Loucy (cell line): ENCODE measurements around the gene POLR1H.

Experiments used
- H2AFZ ChIP-seq: fragments of 200-600 bp; sonication (generic); 2 replicates; pipeline ENCODE4 v1.6.0; 2016; ENCODE audit warnings: antibody characterized with exemption, mild to moderate bottlenecking, low read length, moderate library complexity
- H3F3A ChIP-seq: fragments of 200-600 bp; 2 replicates; pipeline ENCODE4 v1.6.0; 2016; ENCODE audit warnings: antibody characterized with exemption, low read depth, mild to moderate bottlenecking
- H3K27me3 ChIP-seq: fragments of 200-600 bp; sonication (generic); 2 replicates; pipeline ENCODE4 v1.6.1; 2014; ENCODE audit warnings: low read length, mild to moderate bottlenecking; ENCODE audit not compliant: insufficient read depth, poor library complexity, severe bottlenecking
- H3K36me3 ChIP-seq: fragments of 200-600 bp; sonication (generic); 2 replicates; pipeline ENCODE4 v1.6.1; 2016; ENCODE audit warnings: low read length; ENCODE audit not compliant: insufficient read depth
- H3K4me1 ChIP-seq: fragments of 200-600 bp; sonication (generic); 2 replicates; pipeline ENCODE4 v1.5.1; 2014; ENCODE audit warnings: low read length, mild to moderate bottlenecking; ENCODE audit not compliant: insufficient read depth, poor library complexity, severe bottlenecking
- H3K4me2 ChIP-seq: fragments of 200-600 bp; sonication (generic); 2 replicates; pipeline ENCODE4 v1.6.0; 2014; ENCODE audit warnings: antibody characterized with exemption, low read length, low read depth, mild to moderate bottlenecking; ENCODE audit not compliant: poor library complexity, severe bottlenecking
- H3K4me3 ChIP-seq: fragments of 200-600 bp; sonication (generic); 2 replicates; pipeline ENCODE4 v1.5.1; 2014; ENCODE audit warnings: low read length, mild to moderate bottlenecking, mixed read lengths; ENCODE audit not compliant: poor library complexity, severe bottlenecking
- H3K79me2 ChIP-seq: fragments of 200-600 bp; sonication (generic); 2 replicates; pipeline ENCODE4 v1.6.1; 2014; ENCODE audit warnings: low read length; ENCODE audit not compliant: insufficient read depth
- H3K9ac ChIP-seq: fragments of 200-600 bp; sonication (generic); 2 replicates; pipeline ENCODE4 v1.6.0; 2014; ENCODE audit warnings: mild to moderate bottlenecking, low read depth, low read length, moderate library complexity; ENCODE audit not compliant: poor library complexity, severe bottlenecking
- H3K9me2 ChIP-seq: fragments of 200-600 bp; sonication (generic); replicated peaks from 2 replicates; pipeline ENCODE4 v1.6.1; 2016; ENCODE audit warnings: low read depth, low read length, mixed read lengths
- H3K9me3 ChIP-seq: fragments of 200-600 bp; sonication (generic); 2 replicates; pipeline ENCODE4 v1.6.1; 2014; ENCODE audit warnings: mild to moderate bottlenecking, antibody characterized with exemption, low read length, low read depth; ENCODE audit not compliant: insufficient read depth
- H4K20me1 ChIP-seq: fragments of 200-600 bp; sonication (generic); 2 replicates; pipeline ENCODE4 v1.6.0; 2014; ENCODE audit warnings: antibody characterized with exemption, low read length, mild to moderate bottlenecking; ENCODE audit not compliant: insufficient read depth, poor library complexity, severe bottlenecking
- CTCF ChIP-seq: fragments of 200-600 bp; sonication (generic); conservative IDR thresholded peaks from 2 replicates; pipeline ENCODE4 v1.5.1; 2014; ENCODE audit warnings: mild to moderate bottlenecking, antibody characterized with exemption, low read length
- EZH2phosphoT487 ChIP-seq: fragments of 200-600 bp; IDR thresholded peaks from 2 replicates; pipeline ENCODE4 v1.6.1; 2018; ENCODE audit warnings: antibody characterized with exemption, mild to moderate bottlenecking, moderate library complexity, borderline replicate concordance

Gene POLR1H

GRCh38 chr6:30113003-30113759 lies 52.1 kb downstream of the POLR1H start, which contains the start of gene TRIM31:
Gene TRIM31 (minus strand): TSS chr6:30113090. CDS start chr6:30112805, 285 bp downstream.
- H3K9me2 ChIP-seq, result no peaks in the 10 kb centered on the region
- no peak within 1 kb of the TSS for H3K9ac ChIP-seq
- no peak within 1 kb of the TSS for H3K4me3 ChIP-seq
- no peaks in the 10 kb centered on the region for H3K79me2 ChIP-seq
- no peaks in the 10 kb centered on the region for H3F3A ChIP-seq
- TF ChIP-seq EZH2phosphoT487 (no peak), CTCF (no peak)
- H3K4me2 ChIP-seq, result no peak within 1 kb of the TSS
- H3K9me3 ChIP-seq, result no peaks in the 10 kb centered on the region
- H3K36me3 ChIP-seq, result no peaks in the 10 kb centered on the region
- no peak within 1 kb of the TSS for H2AFZ ChIP-seq
- H3K27me3 ChIP-seq, result no peaks in the 10 kb centered on the region
- no peaks in the 10 kb centered on the region for H4K20me1 ChIP-seq
- peaks cover 15% of the 10 kb centered on the region for H3K4me1 ChIP-seq

- Histone ChIP-seq H3K4me3 (no peak overlapping the region), H3K4me2 (no peak overlapping the region)
- no peak for TF ChIP-seq EZH2phosphoT487
- no peak for TF ChIP-seq CTCF
These were observed 52.8 kb downstream of the POLR1H start for GRCh38 chr6:30113841-30114240.

More at GRCh38 chr6:30113841-30114240, 52.8 kb downstream of the POLR1H start:
- H3F3A ChIP-seq, result no peaks in the 10 kb centered on the region
- H3K9ac ChIP-seq, result no peak overlapping the region
- H3K27me3 ChIP-seq, result no peaks in the 10 kb centered on the region
- no peaks in the 10 kb centered on the region for H4K20me1 ChIP-seq
- H3K4me1 ChIP-seq, result peaks cover 10% of the 10 kb centered on the region
- H3K9me2 ChIP-seq, result no peaks in the 10 kb centered on the region
- H3K9me3 ChIP-seq, result no peaks in the 10 kb centered on the region
- H3K79me2 ChIP-seq, result no peaks in the 10 kb centered on the region
- H3K36me3 ChIP-seq, result no peaks in the 10 kb centered on the region
- H2AFZ ChIP-seq, result peak overlapping the region; percentile 12; the same call in 1 of the 2 replicates
